HG03439 (cell line): Measurements from ENCODE around the gene ZRANB2.
A peak's percentile ranks its signal among the peaks of the same experiment; 100 is the strongest.

Source experiments
- ATAC-seq: cut with Tn5 transposase; IDR thresholded peaks from one replicate; pipeline ENCODE4 v1.9.1; 2021; ENCODE audit warnings: mild to moderate bottlenecking, moderate library complexity; ENCODE audit not compliant: unreplicated experiment

ZRANB2 gene

GRCh38 chr1:71080739-71081696 is at the start of gene ZRANB2:
Gene ZRANB2 (minus strand): TSS chr1:71081035. CDS start chr1:71080995, 40 bp downstream.
- ATAC-seq, result peak; percentile 100

DNA sequence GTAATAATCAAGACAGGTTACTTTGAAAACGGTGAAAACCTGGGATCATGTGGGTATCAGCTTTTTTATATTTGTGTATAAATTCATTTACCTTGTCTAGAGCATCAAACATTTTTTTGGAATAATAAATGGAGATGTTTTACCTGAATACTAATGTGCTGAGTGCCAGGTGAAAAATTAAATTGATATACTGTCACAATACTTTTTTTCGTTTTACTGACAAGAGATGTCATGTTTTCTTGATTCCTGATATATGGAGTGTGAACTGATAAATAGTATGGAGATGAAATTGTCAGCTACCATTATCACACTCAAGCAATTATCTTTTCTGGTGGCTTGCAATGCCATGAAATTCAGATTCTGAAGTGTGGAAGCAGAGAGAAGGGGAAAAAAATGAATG is 47.2 kb upstream of the ZRANB2 start:
- ATAC-seq, result no peak

- no peak for ATAC-seq
Observed at GRCh38 chr1:71118086-71118485, 37.3 kb upstream of the ZRANB2 start.

- ATAC-seq, result no peak
Observed at GRCh38 chr1:71116729-71117128, 35.9 kb upstream of the ZRANB2 start.

- no peak for ATAC-seq
Observed at GRCh38 chr1:71106658-71107322, 26.0 kb upstream of the ZRANB2 start.

- ATAC-seq, result no peak
Observed at GRCh38 chr1:71104417-71104816, 23.6 kb upstream of the ZRANB2 start.

GRCh38 chr1:71101839-71102376 is 21.1 kb upstream of the ZRANB2 start:
- ATAC-seq, result no peak

DNA sequence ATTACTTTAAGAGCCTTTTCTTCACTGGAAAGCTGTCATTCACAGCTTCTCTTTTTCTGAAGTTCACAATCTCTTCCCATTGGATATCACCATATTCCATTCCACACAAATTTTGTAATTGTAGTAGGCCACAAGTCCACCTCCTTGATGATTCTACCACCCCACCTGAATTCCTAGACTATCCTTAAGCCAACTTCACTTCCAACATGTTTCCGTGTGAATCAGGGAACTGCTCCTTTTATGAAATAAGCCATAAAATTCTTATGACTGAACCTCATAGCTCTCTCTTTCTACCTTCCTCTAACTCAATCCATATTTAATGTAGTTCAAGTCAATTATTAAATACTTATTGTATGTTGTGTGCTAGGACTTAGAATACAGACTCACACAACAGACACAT is 16.6 kb upstream of the ZRANB2 start:
- ATAC-seq, result no peak

DNA sequence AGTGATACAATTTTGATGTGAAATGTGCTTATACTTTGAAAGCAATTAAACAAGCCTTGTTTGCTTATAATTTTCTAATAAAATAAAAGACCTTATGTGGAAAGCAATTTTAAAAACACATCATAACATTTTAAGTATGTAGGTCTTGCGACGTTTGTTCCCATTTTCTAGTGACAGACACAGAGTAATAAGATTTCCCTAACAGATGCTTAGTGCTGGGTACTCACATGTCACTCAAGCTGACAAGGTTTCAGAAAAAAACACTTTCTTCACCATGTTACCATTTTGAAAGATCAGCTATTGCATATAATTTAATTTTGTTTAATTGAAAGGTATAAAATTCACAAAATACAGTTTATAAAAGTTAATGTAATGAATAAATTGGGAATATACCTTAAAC is 14.1 kb upstream of the ZRANB2 start:
- ATAC-seq, result no peak

DNA sequence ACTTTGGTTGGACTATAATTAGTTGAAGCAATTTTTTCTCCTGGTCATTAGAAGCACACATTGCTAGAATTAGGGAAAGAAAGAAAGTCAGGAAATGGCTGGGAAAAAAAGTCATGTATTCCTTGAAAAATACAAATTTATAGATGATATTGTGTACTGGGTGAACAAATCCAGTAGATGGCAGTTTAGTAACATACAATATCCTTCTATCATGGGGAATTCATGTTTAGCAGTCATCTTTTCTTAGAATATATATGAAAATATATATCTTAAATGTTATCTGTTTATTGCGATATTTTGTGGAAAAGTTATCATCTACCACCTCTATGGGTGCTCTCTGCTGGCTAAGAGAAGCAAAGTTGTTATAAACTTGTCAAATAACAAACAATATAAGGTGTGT is 13.1 kb upstream of the ZRANB2 start:
- ATAC-seq, result no peak

DNA sequence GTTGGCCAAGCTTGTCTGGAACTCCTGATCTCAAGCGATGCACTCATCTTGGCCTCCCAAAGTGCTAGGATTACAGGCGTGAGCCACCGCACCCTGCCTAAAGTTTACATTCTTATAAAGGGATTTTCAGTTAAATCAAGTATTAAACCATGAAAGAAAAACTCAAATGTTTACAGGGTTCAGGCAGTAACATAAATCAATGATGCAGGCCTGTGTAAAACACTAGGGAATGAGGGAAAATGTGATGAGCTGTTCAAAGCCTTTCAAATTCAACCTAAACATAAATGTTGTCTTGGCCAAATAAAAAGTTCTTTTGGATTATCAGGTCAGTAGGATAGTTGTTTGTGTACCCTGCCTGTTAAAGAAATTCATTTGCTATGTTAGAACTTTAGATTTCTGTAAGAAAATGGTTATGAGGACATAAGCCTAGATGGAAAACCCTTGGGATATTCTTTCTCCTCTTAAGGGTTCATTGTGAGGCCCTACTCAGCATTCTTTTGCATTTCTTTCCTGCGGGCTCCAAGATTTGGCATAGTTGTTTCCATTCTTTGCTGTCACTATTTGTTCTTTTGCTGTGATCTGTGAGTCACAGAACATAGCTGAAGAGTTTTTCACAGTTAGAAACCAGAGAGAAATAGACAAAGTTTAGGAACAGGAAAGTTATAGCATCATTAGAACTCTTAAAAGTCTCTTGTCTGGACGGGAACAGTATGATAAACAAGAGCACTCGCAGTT is 8.9 kb upstream of the ZRANB2 start:
- no peak for ATAC-seq

DNA sequence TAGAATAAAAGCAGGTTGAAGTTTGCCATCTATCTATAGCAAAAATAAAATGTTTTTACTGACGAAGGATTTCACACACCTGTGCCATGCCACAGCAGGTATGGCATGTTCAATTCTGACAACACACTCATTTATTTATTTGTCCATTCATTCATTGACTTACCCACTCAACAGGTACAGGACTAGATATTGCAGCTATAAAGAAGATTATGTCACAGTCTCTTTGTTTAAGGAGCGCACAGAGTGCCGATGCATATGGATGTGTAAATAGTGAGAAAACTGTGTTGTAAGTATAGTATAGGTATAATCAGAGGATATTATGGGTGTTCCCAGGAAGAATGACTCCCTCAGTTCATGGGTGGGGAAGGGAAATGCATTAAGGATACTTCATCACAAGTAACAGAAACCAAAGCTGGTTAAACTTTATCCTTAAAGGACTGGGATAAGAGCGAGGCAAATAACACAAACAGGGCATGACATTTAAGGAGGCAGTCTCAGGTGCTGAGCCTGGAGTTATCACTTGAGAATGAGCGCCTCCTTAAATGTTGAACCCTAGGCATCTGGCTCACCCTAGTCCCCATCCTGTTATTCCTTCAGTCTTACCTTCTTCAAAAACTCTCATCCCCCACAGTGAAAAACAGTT is 7.9 kb upstream of the ZRANB2 start:
- ATAC-seq, result no peak

- ATAC-seq, result no peak
Observed at GRCh38 chr1:71087713-71088112, 6.9 kb upstream of the ZRANB2 start.

- no peak for ATAC-seq
Observed at GRCh38 chr1:71087060-71087459, 6.2 kb upstream of the ZRANB2 start.

DNA sequence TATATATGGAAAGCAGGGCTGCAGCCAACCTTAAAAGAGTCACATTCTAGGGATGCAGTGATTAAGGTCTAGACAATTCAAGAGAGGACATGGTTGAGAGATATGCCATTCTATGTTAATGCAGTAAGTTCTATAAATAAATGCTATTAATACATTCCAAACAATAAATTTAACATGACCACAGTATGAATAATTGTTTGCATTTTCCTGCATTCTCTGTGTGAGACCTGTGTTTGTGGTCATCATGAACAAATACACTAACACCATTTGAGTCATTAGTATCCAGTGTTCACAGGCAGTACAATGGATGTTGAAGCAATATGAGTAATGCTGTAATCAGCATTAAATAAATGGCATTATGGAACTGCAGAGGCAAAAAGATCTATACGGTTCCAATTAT is 5.5 kb upstream of the ZRANB2 start:
- ATAC-seq, result no peak

- ATAC-seq, result no peak
Observed at GRCh38 chr1:71083271-71083670, 2.4 kb upstream of the ZRANB2 start.

GRCh38 chr1:71081697-71082080 is 854 bp upstream of the ZRANB2 start:
- no peak for ATAC-seq

GRCh38 chr1:71080230-71080738 is 551 bp downstream of the ZRANB2 start:
- peak; percentile 8 for ATAC-seq

DNA sequence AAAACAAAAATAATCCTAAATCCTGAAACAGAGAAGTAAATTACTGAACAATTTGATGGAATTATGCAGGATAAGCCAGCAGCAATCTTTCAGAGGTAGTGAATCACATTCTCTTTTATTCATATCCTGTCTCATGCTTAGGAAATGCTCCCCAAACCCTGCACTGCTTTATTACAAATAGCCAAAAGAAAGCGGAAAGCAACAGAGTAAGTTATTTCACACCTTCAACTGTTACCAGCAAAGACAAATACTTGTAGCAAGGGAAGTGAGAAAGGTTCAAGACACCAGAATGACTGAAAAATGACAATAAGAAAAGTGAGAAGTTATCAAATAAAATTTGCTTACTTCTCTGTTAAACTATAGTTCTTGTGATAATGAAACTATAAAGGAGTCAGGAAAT is 6.2 kb downstream of the ZRANB2 start:
- ATAC-seq, result no peak

DNA sequence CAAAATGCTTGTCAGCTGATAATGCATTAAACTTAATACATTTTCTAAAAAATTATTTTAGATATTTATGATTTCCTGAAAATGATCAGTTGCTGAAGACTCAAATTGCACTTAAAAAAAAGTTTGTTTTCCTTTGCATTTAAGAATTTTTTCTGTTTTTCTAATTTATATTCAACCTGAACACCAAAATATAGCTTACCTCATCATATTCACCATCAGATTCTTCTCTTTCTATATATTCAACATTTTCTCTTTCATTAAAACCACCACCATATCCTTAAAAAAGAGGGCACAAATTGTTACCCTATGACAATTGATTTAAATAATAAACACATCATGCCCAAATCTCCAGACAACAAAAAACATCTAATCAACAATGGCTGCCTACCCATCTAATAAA is 8.6 kb downstream of the ZRANB2 start:
- ATAC-seq, result no peak

- ATAC-seq, result no peak
Observed at GRCh38 chr1:71071720-71072119, 9.1 kb downstream of the ZRANB2 start.
